Coronary artery (tissue), 2 donors: Measurements from ENCODE around the gene PRPF19.

Experiments
- DNase-seq: peaks from one replicate; pipeline ENCODE4 v3.0.0-alpha.2; 2017; ENCODE audit warnings: low spot score
- H3K27ac ChIP-seq, 2 donors: fragments of 200-600 bp; sonication (generic); one replicate each; pipeline ENCODE4 v1.5.1; 2016 to 2019
- H3K4me3 ChIP-seq: fragments of 200-600 bp; sonication (generic); 2 replicates; pipeline ENCODE4 v1.5.1; 2016; ENCODE audit warnings: mild to moderate bottlenecking, moderate library complexity
- CTCF ChIP-seq: fragments of 200-600 bp; sonication (generic); IDR thresholded peaks from one replicate; pipeline ENCODE4 v1.5.1; 2019; ENCODE audit warnings: antibody characterized with exemption

PRPF19 gene

GRCh38 chr11:60874421-60875365, 31.7 kb downstream of the PRPF19 start:
- no peak for TF ChIP-seq CTCF
- no peak overlapping the region for H3K27ac ChIP-seq
- no peak overlapping the region for H3K4me3 ChIP-seq
- DNase-seq = no peak

GRCh38 chr11:60873533-60873932, 32.9 kb downstream of the PRPF19 start:
- Histone ChIP-seq H3K27ac (no peak overlapping the region), H3K4me3 (no peak overlapping the region)
- no peak for DNase-seq

GRCh38 chr11:60872961-60873524, 33.3 kb downstream of the PRPF19 start:
- DNase-seq = no peak
- H3K27ac ChIP-seq = no peak overlapping the region
- TF ChIP-seq CTCF = no peak
- H3K4me3 ChIP-seq = no peak overlapping the region

More at GRCh38 chr11:60873533-60873932, 32.9 kb downstream of the PRPF19 start:
- no peak for TF ChIP-seq CTCF

GRCh38 chr11:60872124-60872960, 34.0 kb downstream of the PRPF19 start:
- Histone ChIP-seq H3K4me3 (no peak overlapping the region), H3K27ac (no peak overlapping the region)
- no peak for TF ChIP-seq CTCF
- no peak for DNase-seq

- Histone ChIP-seq H3K4me3 (no peak overlapping the region), H3K27ac (no peak overlapping the region)
- TF ChIP-seq CTCF = no peak
- DNase-seq = no peak
Measured at GRCh38 chr11:60871378-60872061, 34.9 kb downstream of the PRPF19 start.

GRCh38 chr11:60870733-60871377, 35.5 kb downstream of the PRPF19 start:
- Histone ChIP-seq H3K4me3 (no peak overlapping the region), H3K27ac (no peak overlapping the region)
- no peak for TF ChIP-seq CTCF
- DNase-seq = no peak
